Activated CD4-positive, alpha-beta T cell treated with anti-CD3 and anti-CD28 coated beads for 36 hours (primary cell): ENCODE data around the gene MYPN. TPM values are rescaled to one million over a fixed set of nuclear protein-coding genes. Genes with fewer than 3 reads are reported as not detected.

Source experiments
- ATAC-seq: fragments of 200-7000 bp; cut with Tn5 transposase; one replicate; pipeline ENCODE4 v1.10.0; 2021; ENCODE audit warnings: mild to moderate bottlenecking, moderate library complexity
- CTCF ChIA-PET: fragments of 350-600 bp; sonication (Branson Sonifier 250); formaldehyde crosslinking; loops from one replicate; lab custom pipeline; 2021; ENCODE audit warnings: antibody characterized with exemption; lab: Charles Lee
- POLR2A ChIA-PET: fragments of 350-600 bp; sonication (Branson Sonifier 250); formaldehyde crosslinking; loops from one replicate; lab custom pipeline; 2021; ENCODE audit warnings: antibody characterized with exemption, inconsistent platforms; lab: Charles Lee
- DNase-seq: peaks from one replicate; pipeline ENCODE4 v3.0.0-alpha.2; 2020
- H3K27ac Mint-ChIP-seq: one replicate; pipeline ENCODE4 v1.8.0; 2021; ENCODE audit warnings: mixed read lengths
- H3K27me3 Mint-ChIP-seq: one replicate; pipeline ENCODE4 v1.8.0; 2021; ENCODE audit warnings: mixed read lengths
- H3K36me3 Mint-ChIP-seq: one replicate; pipeline ENCODE4 v1.8.0; 2021; ENCODE audit warnings: low read depth, mixed read lengths
- H3K4me1 Mint-ChIP-seq: one replicate; pipeline ENCODE4 v1.8.0; 2021; ENCODE audit warnings: mixed read lengths
- H3K4me3 Mint-ChIP-seq: one replicate; pipeline ENCODE4 v1.8.0; 2021; ENCODE audit warnings: mild to moderate bottlenecking, moderate library complexity, mixed read lengths
- H3K9me3 Mint-ChIP-seq: one replicate; pipeline ENCODE4 v1.8.0; 2021; ENCODE audit warnings: low read depth, mixed read lengths
- intact Hi-C, 2 experiments: fragments of 100-400 bp; cut with DNase I in 1 of 2; cut with micrococcal nuclease in 1 of 2; formaldehyde crosslinking; loops; one replicate each; pipeline versions ENCODE4 v1.14.2 to v1.15.1; 2022 to 2024; cut with DNase I, micrococcal nuclease
- total RNA-seq, 2 experiments: library from RNA; stranded (reverse); gene quantifications; one replicate each; pipeline ENCODE4 v1.2.3, GENCODE V29; 2021

MYPN gene
- total RNA-seq, 2 experiments from 2014 or later = not detected

- H3K9me3 Mint-ChIP-seq = no peaks in the 10 kb centered on the region
- CTCF ChIA-PET = interaction anchor here (1.4 kb wide), 1 partner anchor 105 kb away, joined by 3 read pairs; no protein-coding TSS in a partner anchor
Measured at GRCh38 chr10:68196701-68197100, 87.4 kb downstream of the MYPN start.

GRCh38 chr10:68202960-68203353, 93.7 kb downstream of the MYPN start:
- DNase-seq = peak; percentile 25
- peaks cover 29% of the 10 kb centered on the region for H3K27me3 Mint-ChIP-seq
- H3K27ac Mint-ChIP-seq = no peak overlapping the region
- intact Hi-C loops = no loop called here
- POLR2A ChIA-PET = interaction anchor here (0.6 kb wide), 1 partner anchor 381 kb away, joined by 3 read pairs; no protein-coding TSS in a partner anchor
- H3K36me3 Mint-ChIP-seq = no peaks in the 10 kb centered on the region
- CTCF ChIA-PET = interaction anchor here (0.6 to 1.1 kb wide), 3 partner anchors 14 to 149 kb away, joined by 3 to 5 read pairs (median 4); no protein-coding TSS in a partner anchor
- peak; percentile 57 for ATAC-seq
- no peaks in the 10 kb centered on the region for H3K4me1 Mint-ChIP-seq
- H3K9me3 Mint-ChIP-seq = no peaks in the 10 kb centered on the region
- no peak overlapping the region for H3K4me3 Mint-ChIP-seq

More at GRCh38 chr10:68196701-68197100, 87.4 kb downstream of the MYPN start:
- Mint-ChIP-seq H3K4me3 (no peak overlapping the region), H3K27me3 (peaks cover 36% of the 10 kb centered on the region), H3K27ac (no peak overlapping the region), H3K4me1 (no peaks in the 10 kb centered on the region), H3K36me3 (no peaks in the 10 kb centered on the region)
- ATAC-seq (no peak), DNase-seq (no peak)
- intact Hi-C loops = no loop called here
- POLR2A ChIA-PET = no interaction called here

GRCh38 chr10:68208424-68209042, 99.2 kb downstream of the MYPN start:
- ChIA-PET CTCF (interaction anchor here (0.6 to 4.4 kb wide), 7 partner anchors 20 to 723 kb away, joined by 3 to 16 read pairs (median 4); no protein-coding TSS in a partner anchor), POLR2A (no interaction called here)
- DNase-seq = peak; percentile 53
- ATAC-seq = peak; percentile 49
- Mint-ChIP-seq H3K27me3 (peaks cover 9% of the 10 kb centered on the region), H3K4me3 (no peak overlapping the region), H3K4me1 (no peaks in the 10 kb centered on the region), H3K9me3 (no peaks in the 10 kb centered on the region), H3K36me3 (no peaks in the 10 kb centered on the region), H3K27ac (no peak overlapping the region)
- intact Hi-C loops = loop anchor here (1.0 to 5.0 kb wide), 3 partner anchors 351 to 420 kb away; no protein-coding TSS in a partner anchor

- intact Hi-C loops = loop anchor here (1.0 to 5.0 kb wide), 5 partner anchors 91 to 686 kb away; no protein-coding TSS in a partner anchor
- H3K4me1 Mint-ChIP-seq = no peaks in the 10 kb centered on the region
- ATAC-seq = no peak
- POLR2A ChIA-PET = no interaction called here
- no peaks in the 10 kb centered on the region for H3K9me3 Mint-ChIP-seq
- H3K27ac Mint-ChIP-seq = no peak overlapping the region
- H3K36me3 Mint-ChIP-seq = no peaks in the 10 kb centered on the region
- no peaks in the 10 kb centered on the region for H3K27me3 Mint-ChIP-seq
- no peak overlapping the region for H3K4me3 Mint-ChIP-seq
- CTCF ChIA-PET = interaction anchor here (0.6 to 4.4 kb wide), 8 partner anchors 13 to 361 kb away, joined by 3 to 16 read pairs (median 12); no protein-coding TSS in a partner anchor
- DNase-seq = no peak
Measured at GRCh38 chr10:68211669-68212068, 102.4 kb downstream of the MYPN start.

- H3K36me3 Mint-ChIP-seq = no peaks in the 10 kb centered on the region
Measured at GRCh38 chr10:68212721-68213352, 103.5 kb downstream of the MYPN start.

GRCh38 chr10:68218786-68219185, 109.5 kb downstream of the MYPN start:
- ATAC-seq (no peak), DNase-seq (no peak)
- Mint-ChIP-seq H3K9me3 (no peaks in the 10 kb centered on the region), H3K27me3 (no peaks in the 10 kb centered on the region), H3K4me1 (no peaks in the 10 kb centered on the region), H3K4me3 (no peak overlapping the region), H3K36me3 (no peaks in the 10 kb centered on the region), H3K27ac (no peak overlapping the region)
- intact Hi-C loops = no loop called here
- ChIA-PET CTCF (no interaction called here), POLR2A (no interaction called here)

More at GRCh38 chr10:68212721-68213352, 103.5 kb downstream of the MYPN start:
- CTCF ChIA-PET = interaction anchor here (0.6 to 4.4 kb wide), 38 partner anchors 9 to 687 kb away, joined by 3 to 33 read pairs (median 4); partner anchors contain the start of genes ATOH7, HNRNPH3 and PBLD
- no peak for DNase-seq
- Mint-ChIP-seq H3K27ac (no peak overlapping the region), H3K4me1 (no peaks in the 10 kb centered on the region), H3K27me3 (no peaks in the 10 kb centered on the region), H3K9me3 (no peaks in the 10 kb centered on the region), H3K4me3 (no peak overlapping the region)
- intact Hi-C loops = loop anchor here (1.0 to 5.0 kb wide), 5 partner anchors 89 to 684 kb away; no protein-coding TSS in a partner anchor
- no peak for ATAC-seq
- POLR2A ChIA-PET = interaction anchor here (0.5 kb wide), 1 partner anchor 328 kb away, joined by 6 read pairs; no protein-coding TSS in a partner anchor

- CTCF ChIA-PET = interaction anchor here (1.3 kb wide), 1 partner anchor 8 kb away, joined by 6 read pairs; no protein-coding TSS in a partner anchor
- Mint-ChIP-seq H3K4me1 (no peaks in the 10 kb centered on the region), H3K4me3 (no peak overlapping the region), H3K27me3 (no peaks in the 10 kb centered on the region), H3K36me3 (no peaks in the 10 kb centered on the region), H3K9me3 (no peaks in the 10 kb centered on the region), H3K27ac (no peak overlapping the region)
- no peak for ATAC-seq
- no peak for DNase-seq
- intact Hi-C loops = no loop called here
- POLR2A ChIA-PET = no interaction called here
Measured at GRCh38 chr10:68221196-68221595, 111.9 kb downstream of the MYPN start.

GRCh38 chr10:68222391-68222790, 113.1 kb downstream of the MYPN start:
- H3K27me3 Mint-ChIP-seq = no peaks in the 10 kb centered on the region
- H3K4me1 Mint-ChIP-seq = no peaks in the 10 kb centered on the region
- H3K9me3 Mint-ChIP-seq = no peaks in the 10 kb centered on the region
- intact Hi-C loops = no loop called here
- H3K27ac Mint-ChIP-seq = no peak overlapping the region
- H3K4me3 Mint-ChIP-seq = no peak overlapping the region
- CTCF ChIA-PET = interaction anchor here (0.6 to 4.0 kb wide), 3 partner anchors 10 to 71 kb away, joined by 3 to 16 read pairs (median 7); no protein-coding TSS in a partner anchor
- POLR2A ChIA-PET = no interaction called here
- no peaks in the 10 kb centered on the region for H3K36me3 Mint-ChIP-seq
- DNase-seq (no peak), ATAC-seq (no peak)

GRCh38 chr10:68223535-68224165, 114.4 kb downstream of the MYPN start:
- no peak overlapping the region for H3K4me3 Mint-ChIP-seq
- H3K4me1 Mint-ChIP-seq = no peaks in the 10 kb centered on the region
- no peaks in the 10 kb centered on the region for H3K36me3 Mint-ChIP-seq
- H3K9me3 Mint-ChIP-seq = no peaks in the 10 kb centered on the region
- H3K27ac Mint-ChIP-seq = no peak overlapping the region
- ATAC-seq (no peak), DNase-seq (peak; percentile 21)
- peaks cover 7% of the 10 kb centered on the region for H3K27me3 Mint-ChIP-seq
- POLR2A ChIA-PET = interaction anchor here (0.5 to 0.6 kb wide), 2 partner anchors 105 to 124 kb away, joined by 3 read pairs; no protein-coding TSS in a partner anchor
- CTCF ChIA-PET = interaction anchor here (1.0 to 4.0 kb wide), 4 partner anchors 9 to 72 kb away, joined by 3 to 16 read pairs (median 6); no protein-coding TSS in a partner anchor
- intact Hi-C loops = no loop called here

GRCh38 chr10:68224810-68225209, 115.5 kb downstream of the MYPN start:
- ChIA-PET POLR2A (no interaction called here), CTCF (interaction anchor here (0.6 to 4.0 kb wide), 2 partner anchors 12 to 79 kb away, joined by 3 to 16 read pairs; no protein-coding TSS in a partner anchor)
- Mint-ChIP-seq H3K9me3 (no peaks in the 10 kb centered on the region), H3K36me3 (no peaks in the 10 kb centered on the region), H3K4me1 (no peaks in the 10 kb centered on the region), H3K27ac (no peak overlapping the region), H3K27me3 (peaks cover 15% of the 10 kb centered on the region), H3K4me3 (no peak overlapping the region)
- intact Hi-C loops = no loop called here
- no peak for ATAC-seq
- DNase-seq = no peak

- Mint-ChIP-seq H3K27me3 (peaks cover 37% of the 10 kb centered on the region), H3K36me3 (no peaks in the 10 kb centered on the region), H3K27ac (no peak overlapping the region), H3K9me3 (no peaks in the 10 kb centered on the region), H3K4me3 (peak overlapping the region; percentile 65), H3K4me1 (peaks cover 7% of the 10 kb centered on the region)
- DNase-seq (no peak), ATAC-seq (no peak)
- intact Hi-C loops = no loop called here
- ChIA-PET POLR2A (no interaction called here), CTCF (interaction anchor here (0.6 to 2.1 kb wide), 5 partner anchors 13 to 709 kb away, joined by 3 to 13 read pairs (median 3); no protein-coding TSS in a partner anchor)
Measured at GRCh38 chr10:68230268-68230667, 121.0 kb downstream of the MYPN start.
